Muscle of back (tissue), 11 donors: Measurements from ENCODE around the gene TRIM69. TPM values are rescaled to one million over a fixed set of nuclear protein-coding genes. Genes with fewer than 3 reads are reported as not detected.

Experiments used
- DNase-seq, 3 donors: peaks; one replicate each; pipeline versions ENCODE4 v3.0.0 to v3.0.0-alpha.2; 2013
- polyA plus RNA-seq, 10 donors: library from polyadenylated mRNA; unstranded; fragments of 120-200 nt; gene quantifications; one replicate each; pipeline ENCODE4 v1.2.1, GENCODE V29; 2013; ENCODE audit not compliant: insufficient read length in 10 of 10

Gene TRIM69
- polyA plus RNA-seq, 10 donors: 15.3 to 28.3 (median 24.9) TPM

DNA sequence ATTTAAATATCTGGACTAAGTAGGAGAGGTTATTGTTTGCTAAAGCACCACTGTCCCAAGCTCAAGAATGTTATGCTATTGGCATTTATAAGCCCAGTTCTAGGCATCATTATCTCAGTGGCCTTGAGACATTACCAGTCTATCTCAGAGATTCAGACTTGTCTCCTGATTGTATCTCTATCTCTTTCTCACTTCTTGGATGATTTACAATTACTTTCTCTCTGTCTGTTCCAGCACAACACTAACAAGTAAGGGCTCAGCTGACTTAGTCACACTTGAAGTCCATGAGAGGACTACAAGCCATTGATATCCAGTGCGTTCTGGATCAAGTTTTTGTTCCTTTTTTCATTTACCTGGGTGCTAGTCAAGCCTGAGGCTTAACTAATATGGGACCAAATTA, 60.2 kb downstream of the TRIM69 start:
- DNase-seq: no peak

DNA sequence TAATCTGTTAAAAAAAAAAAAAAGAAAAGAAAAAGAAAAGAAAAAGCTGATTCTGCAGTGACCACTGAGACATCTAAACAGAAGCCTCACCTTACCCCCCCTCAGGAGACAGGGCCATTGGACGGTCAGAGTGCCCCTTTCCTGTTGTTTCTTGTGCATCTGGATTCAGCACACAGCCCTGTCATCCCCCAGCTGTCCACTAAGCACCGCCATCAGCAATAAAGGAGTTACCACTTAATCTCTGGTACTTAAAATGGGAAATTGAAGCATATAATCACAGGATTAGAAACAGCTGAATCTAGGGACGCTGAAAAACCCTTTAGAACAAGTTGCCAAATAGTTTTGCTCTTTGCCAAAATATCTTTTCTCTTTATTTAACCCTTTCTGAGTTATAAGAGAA, 62.5 kb downstream of the TRIM69 start:
- DNase-seq: peak; percentile 5 to 44 (median 7)

DNA sequence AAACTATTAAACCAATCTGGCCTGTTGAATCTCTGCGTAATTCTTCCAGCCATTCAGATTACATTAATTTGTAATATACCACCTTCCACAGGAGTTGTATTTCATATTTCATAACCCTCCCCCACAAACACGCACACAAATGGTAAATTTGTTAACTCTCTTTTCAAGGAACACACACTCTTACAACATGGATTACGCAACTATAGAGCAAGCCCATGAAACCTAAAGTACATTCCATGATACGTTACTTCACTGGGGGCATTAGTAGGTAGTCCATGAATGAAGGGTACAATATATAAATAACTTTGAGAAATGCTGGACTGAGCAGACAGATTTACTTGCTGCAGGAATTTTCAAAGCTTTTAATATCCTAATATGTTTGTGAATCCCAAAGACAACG, 65.0 kb downstream of the TRIM69 start:
- DNase-seq: no peak

DNA sequence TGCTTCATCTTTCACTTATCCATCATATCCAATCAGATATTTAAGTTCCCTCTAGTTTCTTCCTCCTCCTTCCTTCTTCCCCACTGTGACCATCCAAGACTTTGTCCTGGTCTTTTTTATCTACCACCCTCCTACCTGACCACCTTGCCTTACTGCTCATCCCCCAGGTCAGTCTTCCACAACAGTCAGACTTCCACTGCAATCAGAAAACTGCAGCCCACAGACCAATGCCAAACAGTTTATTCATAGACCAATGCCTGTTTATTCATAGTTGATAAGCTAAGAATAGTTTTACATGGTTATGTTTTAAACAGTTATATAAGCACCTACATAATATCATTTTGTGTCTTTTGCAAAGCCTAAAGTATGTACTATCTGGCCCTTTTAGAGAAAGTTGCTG, 65.5 kb downstream of the TRIM69 start:
- no peak for DNase-seq

DNA sequence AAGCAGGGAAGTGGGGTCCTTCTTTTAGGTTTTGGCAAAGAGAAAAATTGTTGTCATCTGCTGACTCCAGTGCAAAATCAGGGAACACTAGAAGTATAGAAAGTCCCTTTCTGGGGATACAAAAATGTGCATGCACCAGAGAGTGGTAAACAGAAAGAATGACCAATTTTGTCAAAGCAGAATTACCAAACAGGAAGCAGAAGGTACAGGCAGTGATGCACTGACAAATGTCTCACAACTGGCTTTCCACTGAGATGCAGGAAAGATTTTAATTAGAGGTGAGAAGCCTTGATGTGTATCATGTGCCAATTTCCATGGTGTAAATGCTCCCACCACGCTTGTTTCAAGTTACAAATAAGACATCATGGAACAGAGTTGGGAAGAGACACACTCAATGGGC, 66.0 kb downstream of the TRIM69 start:
- no peak for DNase-seq

DNA sequence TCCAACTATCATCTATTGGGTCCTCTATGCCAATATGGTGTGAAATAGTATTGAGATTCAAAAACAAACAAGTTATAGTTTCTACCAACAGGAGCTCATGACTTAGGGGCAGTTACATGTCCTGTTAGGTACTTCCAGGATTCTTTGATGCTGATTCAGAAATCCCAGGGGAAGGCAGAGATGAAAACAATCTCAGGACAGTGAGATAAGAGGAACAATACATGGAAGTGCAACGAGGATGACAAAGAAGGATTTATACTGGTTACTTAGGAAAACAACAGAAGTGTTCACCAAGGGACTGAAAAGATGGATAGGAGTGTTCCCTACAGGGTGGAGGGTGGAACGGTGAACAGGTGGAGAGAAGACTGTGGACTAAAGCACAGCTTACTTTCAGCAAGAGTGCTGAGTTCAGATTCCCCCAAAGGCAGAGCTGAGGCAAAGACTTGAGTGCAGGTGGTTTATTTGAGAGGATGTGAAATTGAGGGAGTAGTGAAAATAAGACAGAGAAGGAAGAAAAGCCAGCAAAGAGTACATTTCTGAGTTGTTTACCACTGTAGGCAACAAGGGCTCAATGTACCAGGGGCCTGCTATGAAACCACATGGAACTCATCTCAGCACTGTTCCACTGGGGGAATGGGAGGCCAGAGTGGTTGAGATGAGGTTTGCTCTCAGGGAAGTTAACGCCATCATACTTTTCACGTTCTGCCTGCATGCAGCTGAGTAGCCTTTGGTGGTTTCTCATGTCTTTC, 68.1 kb downstream of the TRIM69 start:
- no peak for DNase-seq

DNA sequence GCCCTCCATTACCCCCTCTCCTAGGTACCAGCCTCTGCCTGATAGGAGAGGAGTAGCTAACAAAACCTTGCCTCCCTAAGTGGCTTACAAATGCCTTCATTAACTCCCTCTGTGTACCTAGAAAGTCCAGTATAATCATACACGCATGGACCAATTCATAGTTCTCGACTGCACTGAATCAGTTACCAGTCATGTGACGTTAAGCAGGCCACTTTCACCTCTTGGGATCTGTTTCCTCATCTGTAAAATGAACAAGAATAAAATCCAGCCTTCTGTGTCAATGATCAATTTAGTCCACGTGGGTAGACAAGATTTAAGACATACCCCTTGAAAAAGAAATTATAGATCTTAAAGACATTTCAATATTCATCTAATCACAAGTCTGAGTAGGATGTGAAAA, 72.2 kb downstream of the TRIM69 start:
- DNase-seq: no peak

DNA sequence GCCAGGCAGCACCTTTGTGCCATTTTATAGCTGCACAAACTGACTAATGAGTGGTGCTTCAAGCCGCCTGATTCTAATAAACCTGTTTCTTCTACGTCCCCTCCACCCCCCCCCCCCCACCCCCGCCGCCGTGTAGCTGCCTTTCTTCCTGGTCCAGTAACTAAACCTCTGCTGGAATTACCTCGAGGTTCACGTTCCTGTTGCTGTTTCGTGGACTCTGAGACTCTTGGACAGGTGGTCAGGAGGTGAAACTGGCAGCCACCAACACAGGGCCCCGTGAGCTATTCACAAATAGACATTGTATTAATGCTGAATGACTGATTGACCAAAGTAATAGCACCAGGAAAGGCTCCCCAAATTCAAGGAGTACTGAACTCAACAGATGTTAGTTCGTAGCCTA, 73.9 kb downstream of the TRIM69 start:
- DNase-seq: no peak

DNA sequence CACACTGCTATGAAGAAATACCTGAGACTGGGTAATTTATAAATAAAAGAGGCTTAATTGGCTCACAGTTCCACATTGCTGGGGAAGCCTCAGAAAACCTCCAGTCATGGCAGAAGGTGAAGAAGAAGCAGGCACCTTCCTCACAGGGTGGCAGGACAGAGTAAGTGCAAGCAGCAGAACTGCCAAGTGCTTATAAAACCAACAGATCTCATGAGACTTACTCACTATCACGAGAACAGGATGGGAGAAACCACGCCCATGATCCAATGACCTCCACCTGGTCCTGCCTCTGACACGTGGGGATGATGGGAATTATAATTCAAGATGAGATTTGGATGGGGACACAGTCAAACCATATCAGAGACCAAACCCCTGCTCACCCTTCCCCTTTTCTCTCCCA, 75.0 kb downstream of the TRIM69 start:
- no peak for DNase-seq

DNA sequence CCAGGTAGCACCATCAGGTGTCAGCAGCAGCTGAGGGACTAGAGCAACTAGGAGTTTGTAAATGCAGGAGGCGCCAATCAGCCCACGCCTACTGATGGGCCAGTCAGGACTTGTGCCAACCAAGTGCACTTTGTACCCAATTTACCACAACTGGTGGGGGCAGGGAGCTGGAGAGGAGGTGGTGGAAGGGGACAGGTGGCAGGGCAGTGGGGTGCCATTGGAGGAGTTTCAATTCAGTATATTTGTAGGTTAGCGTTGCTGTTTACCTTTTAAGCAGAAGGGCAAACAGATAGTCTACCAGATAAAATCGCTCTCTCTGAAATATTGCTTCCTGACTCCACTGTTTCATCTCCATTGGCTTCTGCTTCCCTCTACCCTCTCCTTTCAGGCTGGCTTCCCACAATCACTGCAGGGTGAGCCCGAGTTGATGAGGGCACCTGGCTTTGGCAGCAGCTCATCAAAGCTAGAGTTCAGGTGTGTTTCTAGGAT, 75.7 kb downstream of the TRIM69 start:
- DNase-seq: no peak

DNA sequence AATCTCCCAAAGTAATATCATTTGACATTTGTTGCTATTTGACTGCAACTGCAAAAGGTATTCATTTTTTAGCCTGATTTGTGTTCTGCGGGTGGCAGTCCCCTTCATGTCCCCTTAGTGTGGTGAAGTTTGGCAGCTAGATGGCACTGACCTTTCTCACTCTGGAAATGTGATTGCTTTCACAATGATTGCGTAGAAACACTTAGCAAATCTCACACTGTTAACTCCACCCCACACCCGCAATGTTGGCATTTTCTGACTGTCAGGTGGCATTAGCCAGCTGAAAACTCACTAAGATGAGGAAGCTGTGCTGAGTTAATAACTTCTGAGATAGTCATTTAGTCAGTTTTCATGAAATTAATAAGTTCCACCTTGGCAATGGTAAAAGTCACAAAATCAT, 76.9 kb downstream of the TRIM69 start:
- no peak for DNase-seq

Other genes with a start within 250 kb of the TRIM69 start
- 100 to 1,000 TPM in 1 of 10 donors, 10 to 100 TPM in 9; 72.3 to 103 (median 90.1) TPM for gene EIF3J, start 199.4 kb upstream of the TRIM69 start, polyA plus RNA-seq
- gene SPG11, start 72.9 kb upstream of the TRIM69 start, polyA plus RNA-seq: 10 to 100 TPM; 32.4 to 56.5 (median 38.3) TPM
- 1 to 10 TPM in 4 of 10 donors, under 1 TPM in 6; 0.55 to 2.1 (median 0.98) TPM for gene PATL2, start 25.2 kb upstream of the TRIM69 start, polyA plus RNA-seq
- gene B2M, start 25.0 kb upstream of the TRIM69 start, polyA plus RNA-seq: 100 to 1,000 TPM; 518 to 943 (median 622) TPM
- gene TERB2, start 220.2 kb downstream of the TRIM69 start, polyA plus RNA-seq: not detected